Measurements from ENCODE around the gene SYP. TPM values are rescaled to one million over a fixed set of nuclear protein-coding genes. Genes with fewer than 3 reads are reported as not detected.

The SYP gene
- total RNA-seq, 1 donor from 2014 or later: 1.5 TPM

DNA sequence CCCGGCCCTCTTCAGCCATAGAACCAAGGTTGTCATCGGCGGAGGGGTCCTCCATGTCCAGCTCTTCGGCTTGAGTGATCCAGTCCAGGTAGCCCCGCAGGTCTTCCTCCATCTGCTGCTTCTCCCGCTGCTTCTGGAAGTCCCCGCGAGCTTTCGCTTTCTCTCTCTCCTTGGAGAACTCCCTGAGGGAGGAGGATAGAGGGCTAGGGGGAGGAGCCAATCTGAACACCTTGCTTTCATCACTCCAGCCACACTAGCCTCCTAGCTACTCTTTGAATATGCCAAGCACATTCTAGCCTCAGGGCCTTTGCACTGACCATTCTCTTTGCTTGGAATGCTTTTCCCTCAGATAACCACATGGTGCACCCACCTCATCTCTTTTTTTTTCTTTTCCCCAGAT is 27.0 kb upstream of the SYP start:
- ATAC-seq (no peak), DNase-seq (no peak)
- intact Hi-C loops (cut with micrococcal nuclease): no loop called here

DNA sequence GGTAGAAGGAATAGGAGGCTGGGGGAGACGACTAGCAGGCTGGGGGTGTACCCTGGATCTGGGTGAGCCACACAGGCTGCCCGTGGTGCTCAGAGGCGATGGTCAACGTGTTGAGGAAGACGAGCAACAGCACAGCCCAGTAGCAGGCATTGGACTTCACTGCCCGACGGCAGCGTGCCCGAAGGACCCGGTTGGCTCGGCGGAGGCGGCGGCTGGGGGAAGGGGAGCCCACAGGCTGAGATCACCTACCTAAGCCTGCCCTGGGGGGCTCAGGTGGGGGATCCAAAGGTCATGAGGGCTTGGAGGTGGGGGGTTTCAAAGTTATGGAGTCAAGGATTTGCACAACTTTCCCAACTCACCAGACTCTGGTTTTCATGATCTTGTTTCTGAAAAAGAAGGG is 25.9 kb upstream of the SYP start:
- DNase-seq: no peak
- ATAC-seq: no peak
- intact Hi-C loops (cut with micrococcal nuclease): no loop called here

DNA sequence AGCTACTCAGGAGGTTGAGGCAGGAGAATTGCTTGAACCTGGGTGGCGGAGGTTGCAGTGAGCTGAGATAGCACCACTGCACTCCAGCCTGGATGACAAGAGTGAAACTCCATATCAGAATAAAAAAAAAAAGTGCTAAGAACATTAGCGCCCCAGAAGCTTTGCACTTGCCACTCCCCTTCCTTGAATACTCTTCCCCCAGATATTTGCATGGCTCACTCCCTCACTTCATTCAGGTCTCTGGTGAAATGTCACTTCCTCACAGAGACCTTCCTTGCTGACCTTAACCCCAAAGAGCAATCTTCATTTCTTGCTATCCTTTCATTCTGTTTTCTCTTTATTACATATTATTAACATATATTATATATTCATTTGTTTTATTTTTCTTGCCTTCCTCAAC is 21.9 kb upstream of the SYP start:
- intact Hi-C loops (cut with micrococcal nuclease): no loop called here
- no peak for DNase-seq
- ATAC-seq: no peak

DNA sequence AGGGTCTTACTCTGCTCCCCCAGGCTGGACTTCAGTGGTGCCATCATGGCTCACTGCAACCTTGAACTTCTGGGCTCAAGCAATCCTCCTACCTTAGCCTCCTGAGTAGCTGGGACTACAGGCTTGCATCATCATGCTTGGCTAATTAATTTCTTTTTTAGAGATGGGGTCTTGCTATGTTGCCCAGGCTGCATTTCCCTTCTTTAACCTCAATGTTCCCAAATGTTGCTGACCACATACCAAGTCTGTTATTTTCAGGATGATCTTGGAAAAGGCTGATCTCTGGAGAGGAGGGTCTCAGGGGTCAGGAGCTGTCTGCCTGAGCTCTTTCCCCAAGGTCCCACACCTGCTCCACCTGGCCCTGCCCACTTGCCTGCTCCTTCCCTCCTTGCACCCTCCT is 20.1 kb upstream of the SYP start:
- no peak for ATAC-seq
- intact Hi-C loops (cut with micrococcal nuclease): no loop called here
- no peak for DNase-seq

DNA sequence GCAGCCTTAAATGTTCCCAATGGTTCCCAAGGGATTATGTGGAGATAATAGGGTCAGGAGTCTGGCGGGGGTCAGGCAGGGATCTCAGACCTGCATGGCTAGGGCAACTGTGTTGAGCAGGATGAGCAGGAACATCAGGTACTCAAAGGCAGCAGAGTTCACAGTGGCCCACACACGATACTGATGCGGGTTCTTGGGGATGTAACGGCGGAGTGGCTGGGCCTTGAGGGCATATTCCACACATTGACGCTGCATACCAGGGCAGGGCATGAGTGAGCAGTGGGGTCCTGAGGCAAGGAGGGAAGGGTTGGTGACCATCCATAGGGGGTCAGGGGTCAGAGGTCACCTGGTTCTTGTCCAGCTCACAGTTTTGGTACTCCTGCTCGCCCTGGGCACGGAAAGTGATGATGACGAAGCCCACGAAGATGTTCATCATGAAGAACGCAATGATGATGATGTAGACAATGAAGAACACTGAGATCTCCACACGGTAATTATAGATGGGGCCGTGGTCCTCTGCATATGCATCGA is 15.1 kb upstream of the SYP start:
- DNase-seq: no peak
- intact Hi-C loops (cut with micrococcal nuclease): no loop called here
- ATAC-seq: no peak

DNA sequence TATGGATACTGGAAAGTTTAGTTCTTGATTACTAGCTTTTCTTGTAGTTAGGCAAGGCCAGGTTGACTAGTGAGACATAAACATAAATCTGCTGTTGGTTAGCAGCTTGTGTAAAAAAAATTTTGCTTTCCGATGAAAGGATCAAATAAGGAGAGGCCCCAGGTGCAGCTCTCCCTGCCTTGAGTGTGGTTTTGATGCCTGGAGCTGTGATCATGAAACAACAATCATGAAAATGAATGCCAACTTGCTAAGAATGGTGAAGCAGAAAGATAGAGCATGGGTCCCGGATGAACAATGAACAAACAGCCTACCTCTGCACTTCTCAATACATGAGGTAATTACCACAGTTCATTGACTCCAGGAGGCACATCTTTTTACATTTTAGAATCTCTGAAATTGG is 14.4 kb upstream of the SYP start:
- no peak for DNase-seq
- ATAC-seq: no peak
- intact Hi-C loops (cut with micrococcal nuclease): no loop called here

DNA sequence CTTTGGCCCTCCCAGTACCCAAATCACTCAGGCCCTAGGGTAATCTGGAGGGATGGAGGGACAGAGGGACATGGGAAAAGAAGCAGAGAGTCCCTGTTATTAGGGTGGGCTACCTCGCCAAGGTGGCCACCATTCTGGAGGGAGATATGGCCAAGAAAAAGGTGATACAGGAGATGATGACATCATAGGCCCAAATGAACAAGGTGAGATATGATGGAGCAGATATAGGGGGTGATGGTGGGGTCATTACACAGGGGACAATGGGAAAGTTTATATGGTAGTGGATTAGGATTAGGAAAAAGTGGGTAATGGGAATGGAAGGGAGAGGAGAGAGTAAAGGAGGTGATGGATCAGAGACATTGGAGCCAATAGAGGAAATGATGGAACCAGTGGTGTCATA is 12.9 kb upstream of the SYP start:
- intact Hi-C loops (cut with micrococcal nuclease): no loop called here
- ATAC-seq: no peak

DNA sequence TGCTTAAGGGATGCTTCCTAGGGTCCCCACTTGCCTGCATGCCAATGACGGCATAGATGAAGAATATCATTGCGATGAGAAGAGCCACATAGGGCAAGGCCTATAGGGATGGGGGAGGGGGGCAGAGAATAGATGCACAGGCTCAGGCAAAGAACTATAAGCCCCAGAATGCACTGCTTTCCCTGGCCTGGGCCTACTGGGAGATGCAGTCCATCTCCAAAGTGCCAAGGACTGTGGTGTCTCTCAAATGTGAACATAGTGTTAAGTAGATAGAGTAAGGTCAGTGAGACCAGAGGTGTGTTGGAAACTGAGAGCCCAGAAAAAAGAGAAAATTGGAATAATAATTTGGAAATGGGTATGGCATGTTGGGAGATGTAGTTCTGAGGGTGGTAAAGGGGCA is 12.2 kb upstream of the SYP start:
- intact Hi-C loops (cut with micrococcal nuclease): no loop called here
- DNase-seq (no peak), ATAC-seq (no peak)

More for the DNA sequence above, 12.9 kb upstream of the SYP start:
- no peak for DNase-seq

DNA sequence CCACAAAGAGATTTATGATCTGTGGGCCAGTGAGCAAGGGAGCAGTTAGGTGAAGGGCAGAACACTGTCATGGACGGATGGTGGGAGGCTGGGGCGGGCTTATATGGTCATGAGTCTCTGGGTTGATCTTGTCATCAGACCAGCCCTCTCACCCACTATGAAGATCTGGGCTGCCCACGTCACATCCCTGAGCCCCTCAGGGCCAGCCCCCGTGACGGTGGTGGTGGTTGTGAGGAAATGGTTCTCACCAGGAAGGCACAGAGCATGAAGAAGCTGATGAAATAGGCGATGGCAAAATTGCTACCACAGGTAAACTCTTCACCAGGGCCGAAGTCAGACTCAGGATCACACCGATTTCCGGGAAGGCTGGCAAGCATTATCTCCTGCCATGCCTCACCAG is 11.1 kb upstream of the SYP start:
- ATAC-seq: no peak
- intact Hi-C loops (cut with micrococcal nuclease): no loop called here
- no peak for DNase-seq

DNA sequence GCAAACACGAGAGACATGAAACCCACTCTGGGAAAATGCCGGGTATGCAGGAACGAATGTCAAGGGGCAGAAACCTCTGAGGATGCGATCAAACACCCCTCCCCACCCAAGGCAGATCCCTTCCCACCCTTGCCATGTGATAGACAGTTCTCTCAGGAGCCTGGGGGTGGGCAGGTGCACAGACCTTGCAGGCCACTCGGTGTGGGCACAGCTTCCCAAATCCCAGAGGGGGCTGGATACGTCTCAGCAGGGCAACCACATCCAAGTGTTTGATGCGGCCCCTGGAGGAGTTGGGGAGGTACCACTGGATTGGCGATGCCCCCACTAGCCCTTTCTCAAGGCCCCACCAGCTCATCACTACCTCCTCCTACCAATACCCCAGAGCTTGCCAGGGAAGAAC is 10.4 kb upstream of the SYP start:
- intact Hi-C loops (cut with micrococcal nuclease): no loop called here
- no peak for DNase-seq
- no peak for ATAC-seq

DNA sequence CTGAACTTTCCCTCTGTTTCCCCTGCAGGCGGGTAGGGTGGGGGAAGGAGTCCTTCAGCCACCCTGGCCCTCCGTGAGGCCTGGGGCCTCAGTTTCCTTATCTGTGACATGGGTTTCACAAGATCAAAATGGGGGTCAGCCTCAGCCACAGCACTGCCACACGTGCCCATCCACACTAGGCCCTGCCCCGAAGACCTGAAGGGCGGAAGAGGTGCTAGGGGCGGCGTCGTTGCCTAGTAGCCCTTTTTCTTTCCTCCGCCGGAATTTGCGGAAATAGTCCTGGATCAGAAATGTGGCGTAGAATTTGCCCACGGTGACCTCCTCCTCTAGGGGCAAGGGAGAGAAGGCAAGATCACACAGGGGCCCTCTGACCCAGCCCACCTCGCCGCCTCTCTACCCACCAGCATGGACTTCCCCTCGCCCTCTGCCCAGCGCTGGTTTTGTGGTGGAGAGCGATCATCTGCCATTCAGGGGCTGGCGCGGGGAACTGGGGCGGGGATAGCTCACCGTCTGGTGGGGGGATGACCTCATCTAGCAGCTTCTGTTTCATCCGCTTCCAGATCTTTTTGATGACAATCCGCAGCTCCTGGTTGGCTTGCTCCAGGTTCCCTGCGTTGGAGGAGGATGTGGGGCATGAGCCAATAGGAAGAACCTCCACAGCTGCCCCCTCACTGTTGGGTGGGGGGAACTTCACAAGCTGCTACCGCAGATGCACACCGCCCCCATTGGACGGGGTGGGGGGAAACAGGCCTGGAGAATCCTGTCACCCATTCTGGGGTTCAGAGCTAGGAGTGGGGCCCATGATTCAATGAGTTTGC is 9.7 kb upstream of the SYP start:
- no peak for DNase-seq
- intact Hi-C loops (cut with micrococcal nuclease): no loop called here
- no peak for ATAC-seq

DNA sequence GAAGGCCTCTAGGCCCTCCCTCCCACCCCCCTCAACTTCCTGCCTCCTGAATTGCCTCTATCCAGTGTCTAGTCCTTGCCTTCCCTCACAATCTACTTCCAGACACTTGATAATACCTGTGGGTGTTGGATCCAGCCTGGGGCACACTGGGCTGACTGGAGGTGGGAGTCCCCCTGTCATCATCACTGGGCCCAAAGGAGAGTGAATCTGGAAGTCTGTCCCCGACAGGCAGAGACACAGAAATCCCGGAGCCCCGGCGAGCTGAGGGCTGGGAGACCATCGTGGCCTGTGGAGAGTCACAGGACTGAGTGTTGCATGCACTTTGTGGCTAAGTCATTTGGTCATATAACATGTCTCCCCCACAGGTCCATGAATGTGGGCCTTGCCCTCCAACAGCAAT is 8.4 kb upstream of the SYP start:
- ATAC-seq (no peak), DNase-seq (no peak)
- intact Hi-C loops (cut with micrococcal nuclease): no loop called here

DNA sequence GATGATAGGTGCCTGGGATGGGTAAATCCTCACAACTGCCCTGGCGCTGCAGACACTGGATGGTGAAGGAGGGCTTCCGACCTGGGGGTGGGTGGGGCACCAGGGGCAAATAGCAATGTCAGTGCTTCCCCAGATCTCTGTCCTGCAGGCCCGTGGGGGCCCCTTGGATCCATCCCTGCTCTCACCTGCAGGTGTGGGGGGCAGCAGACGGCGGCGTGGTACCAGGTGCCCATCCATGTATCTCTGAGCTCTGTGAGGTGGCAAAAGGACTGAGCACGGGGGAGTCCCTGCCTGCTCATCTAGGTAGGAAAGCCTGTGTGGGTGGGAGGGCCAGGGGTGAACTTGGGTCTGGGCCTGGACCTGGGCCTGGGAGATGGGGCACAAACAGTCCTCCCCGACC is 6.5 kb upstream of the SYP start:
- ATAC-seq (no peak), DNase-seq (no peak)
- intact Hi-C loops (cut with micrococcal nuclease): no loop called here

DNA sequence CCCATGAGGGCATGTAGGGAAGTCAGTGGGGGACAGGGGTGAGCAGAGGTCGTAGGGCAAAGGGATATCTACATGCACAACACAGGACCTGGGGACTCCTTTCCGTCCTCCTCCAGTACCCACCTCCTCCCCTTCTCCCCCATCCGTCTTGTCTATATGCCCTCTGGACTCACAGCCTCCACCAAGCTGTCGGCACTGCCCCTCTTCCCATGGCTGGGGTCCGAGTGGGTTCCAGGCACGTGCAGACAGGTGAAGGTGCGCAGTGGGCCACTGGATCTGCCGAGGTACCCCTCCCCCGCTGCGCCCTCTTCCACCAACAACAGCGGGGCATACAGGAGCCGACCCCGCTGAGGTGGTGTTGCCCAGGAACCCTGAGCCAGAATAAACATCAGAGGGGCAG is 5.5 kb upstream of the SYP start:
- intact Hi-C loops (cut with micrococcal nuclease): no loop called here
- ATAC-seq: no peak
- no peak for DNase-seq

DNA sequence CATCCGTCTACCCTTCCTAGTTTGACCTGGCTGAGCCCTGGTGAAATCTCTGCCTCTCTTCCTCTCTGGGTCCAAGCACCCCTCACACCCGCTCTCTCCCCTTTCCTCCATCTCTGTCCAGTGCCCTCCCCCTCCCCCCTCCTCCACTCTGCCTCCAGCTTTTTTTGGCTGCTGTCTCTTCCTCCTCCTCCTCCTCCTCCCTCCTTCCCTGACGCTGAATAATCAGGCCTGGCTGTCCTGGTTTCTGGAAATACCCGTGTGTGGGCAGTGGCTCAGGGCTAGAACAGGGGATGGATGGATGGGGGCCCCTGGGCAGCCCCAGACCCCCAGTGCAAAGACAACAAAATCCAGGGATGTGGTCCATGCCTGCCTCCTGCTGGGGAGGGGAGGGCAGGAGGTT is 4.7 kb upstream of the SYP start:
- ATAC-seq (no peak), DNase-seq (no peak)
- intact Hi-C loops (cut with micrococcal nuclease): no loop called here

DNA sequence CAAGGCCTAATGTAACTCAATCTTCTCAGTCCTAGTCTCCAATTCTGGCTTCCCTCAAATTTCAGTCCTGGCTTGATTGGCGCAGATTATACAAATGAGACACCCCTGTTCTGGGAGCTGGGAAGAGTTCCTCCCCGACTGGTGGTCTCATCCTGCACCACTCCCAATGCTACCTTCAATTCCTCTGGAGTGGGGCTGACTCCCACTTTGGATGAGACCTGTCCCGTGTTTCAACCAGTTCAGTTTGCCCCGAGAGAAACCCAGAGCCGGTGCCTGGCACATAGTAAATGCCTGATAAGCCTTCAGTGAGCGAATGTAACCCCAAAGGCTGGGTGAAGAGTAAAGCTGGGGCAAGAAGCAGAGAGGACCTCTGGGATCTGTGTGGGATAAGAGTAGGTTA is 4.0 kb upstream of the SYP start:
- no peak for DNase-seq
- intact Hi-C loops (cut with micrococcal nuclease): no loop called here
- ATAC-seq: no peak

DNA sequence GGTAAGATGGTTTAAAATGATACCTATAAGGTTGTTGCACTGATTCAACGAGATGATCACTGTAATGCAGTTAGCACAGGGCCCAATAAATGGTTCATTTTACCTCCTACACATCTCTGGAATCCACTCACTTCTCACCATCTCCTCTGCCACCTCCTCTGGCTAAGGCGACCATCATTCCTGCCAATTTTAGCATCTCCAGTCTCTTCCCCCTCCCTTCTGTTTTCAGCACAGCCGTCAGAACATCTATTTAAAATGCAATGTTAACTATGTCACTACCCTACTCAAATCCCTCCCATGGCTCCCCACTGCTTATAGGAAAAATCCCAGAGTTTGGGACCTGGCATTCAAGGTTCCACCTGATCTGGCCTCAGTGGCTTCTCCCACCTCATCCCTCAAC is 3.5 kb upstream of the SYP start:
- ATAC-seq (no peak), DNase-seq (no peak)
- intact Hi-C loops (cut with micrococcal nuclease): no loop called here

DNA sequence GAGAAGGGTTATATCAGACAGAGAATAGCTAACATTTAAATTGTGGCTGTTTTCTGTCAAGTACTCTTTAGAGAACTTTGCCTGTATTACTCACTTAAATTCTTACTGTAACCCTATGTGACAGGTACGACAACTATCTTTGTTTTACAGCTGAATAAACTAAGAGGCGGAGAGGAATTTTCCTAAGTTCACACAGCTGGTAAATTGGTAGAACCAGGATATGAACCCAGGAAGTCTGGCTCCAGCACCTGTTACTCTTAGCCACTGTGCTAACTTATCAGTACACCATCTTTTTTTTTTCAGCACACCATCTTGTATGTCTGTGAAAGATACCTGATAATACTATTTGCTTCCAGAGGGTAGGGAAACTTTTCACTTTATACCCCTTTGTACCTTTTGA is 2.0 kb upstream of the SYP start:
- ATAC-seq (no peak), DNase-seq (no peak)
- intact Hi-C loops (cut with micrococcal nuclease): no loop called here

DNA sequence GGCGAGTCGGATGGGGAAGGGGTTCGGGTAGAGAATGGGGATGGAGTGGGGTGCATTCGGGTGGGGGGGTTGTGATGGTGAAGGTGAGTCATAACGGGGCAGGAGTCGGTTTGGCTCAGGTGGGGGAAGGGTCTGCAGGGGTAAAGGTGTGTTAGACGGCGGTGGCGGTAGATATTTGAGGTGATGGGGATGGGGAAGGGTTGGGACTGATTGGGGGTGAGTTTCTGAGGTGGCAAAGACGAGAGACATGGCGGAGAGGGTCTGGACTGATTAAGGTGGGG is 738 bp downstream of the SYP start:
- intact Hi-C loops (cut with micrococcal nuclease): no loop called here

DNA sequence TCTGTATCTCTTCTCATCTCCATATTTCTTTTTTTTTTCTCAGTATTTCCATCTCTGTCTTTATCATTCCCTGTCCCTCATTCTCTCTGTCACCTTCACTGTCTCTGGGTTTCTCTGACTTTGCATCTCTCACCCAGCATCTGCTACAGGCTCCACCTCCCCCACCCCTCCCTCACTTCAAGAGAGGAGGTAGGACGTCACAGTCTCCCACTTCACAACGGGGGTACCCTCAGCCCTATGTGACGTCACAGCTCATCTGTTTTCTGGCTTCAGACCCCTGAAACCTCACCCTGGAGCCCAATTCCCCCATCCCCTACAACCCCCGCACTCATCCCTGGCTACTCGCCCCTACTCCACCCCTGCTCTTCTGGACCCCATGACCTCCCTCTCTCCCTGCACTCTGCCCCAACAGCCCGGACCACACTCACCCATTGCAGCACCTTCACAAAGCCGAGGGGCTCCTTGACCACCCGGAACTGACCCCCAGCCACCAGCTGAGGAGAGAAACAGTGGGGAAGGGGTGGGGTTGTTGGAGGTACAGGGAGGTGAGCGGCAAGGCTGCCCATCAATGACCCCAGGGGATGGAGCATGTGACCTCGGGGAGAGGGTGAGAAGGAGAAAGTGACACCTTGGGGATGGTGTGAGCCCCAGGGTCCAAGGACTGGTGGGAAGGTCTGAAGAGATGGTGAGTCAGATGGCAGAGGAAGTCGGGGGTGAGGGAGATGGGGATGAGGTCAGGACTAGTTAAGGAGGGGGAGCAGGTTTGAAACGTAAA is 1.3 kb downstream of the SYP start:
- intact Hi-C loops (cut with micrococcal nuclease): no loop called here
- DNase-seq: no peak

More for the DNA sequence above, 738 bp downstream of the SYP start:
- ATAC-seq (no peak), DNase-seq (no peak)

DNA sequence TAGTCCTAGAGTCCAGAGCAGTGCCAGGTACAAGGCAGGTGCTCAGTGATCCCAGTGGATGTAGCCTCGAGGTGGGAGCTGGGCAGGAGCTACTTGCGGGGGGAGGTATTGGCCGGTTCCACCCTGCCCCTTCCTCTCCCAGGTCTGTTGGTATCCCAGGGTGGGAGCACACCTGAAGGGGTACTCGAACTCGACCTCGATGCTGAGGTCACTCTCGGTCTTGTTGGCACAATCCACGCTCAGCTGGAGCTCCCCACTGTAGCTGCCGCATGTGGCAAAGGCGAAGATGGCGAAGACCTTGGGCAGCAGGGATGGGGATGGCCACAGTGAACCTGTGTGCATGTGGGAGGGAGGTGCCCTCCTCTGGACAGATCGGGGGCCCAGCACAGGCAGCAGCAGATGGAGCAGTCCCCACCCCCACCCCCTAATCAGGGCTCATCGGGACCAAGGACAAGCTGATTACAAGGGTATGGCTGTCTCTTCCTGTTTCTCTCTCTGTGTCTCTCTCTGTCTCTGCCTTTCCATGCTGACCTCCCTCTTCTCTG is 2.4 kb downstream of the SYP start:
- intact Hi-C loops (cut with micrococcal nuclease): no loop called here
- no peak for DNase-seq
- ATAC-seq: no peak

More for the DNA sequence above, 1.3 kb downstream of the SYP start:
- no peak for ATAC-seq
